CD14-positive monocyte (primary cell): Measurements from ENCODE around the gene AGAP1. TPM values are rescaled to one million over a fixed set of nuclear protein-coding genes. Genes with fewer than 3 reads are reported as not detected.

ENCODE experiments used
- DNase-seq, 3 donors: peaks; one replicate each; pipeline ENCODE4 v3.0.0-alpha.2; 2011 to 2022
- H2AFZ ChIP-seq: 2 replicates; pipeline ENCODE4 v1.6.0; 2012; ENCODE audit warnings: mild to moderate bottlenecking, low read depth, low read length, inconsistent platforms; ENCODE audit not compliant: insufficient read depth, poor library complexity, severe bottlenecking
- H3K27ac ChIP-seq, 2 donors: 1 replicate in 1 of 2; 2 replicates in 1 of 2; pipeline ENCODE4 v1.5.1; 2012 to 2013; ENCODE audit warnings: low read length in 2 of 2, control low read depth in 1 of 2, inconsistent platforms in 1 of 2, low read depth in 1 of 2, mild to moderate bottlenecking in 1 of 2
- H3K27me3 ChIP-seq, 2 donors: one replicate each; pipeline versions ENCODE4 v1.6.0 to v1.6.1; 2011 to 2013; ENCODE audit warnings: low read length in 2 of 2; ENCODE audit not compliant: control insufficient read depth in 2 of 2, insufficient read depth in 2 of 2
- H3K36me3 ChIP-seq, 2 donors: replicated peaks in 1 of 2; 1 replicate in 1 of 2; 2 replicates in 1 of 2; pipeline versions ENCODE4 v1.5.1 to v1.6.1; 2012 to 2013; ENCODE audit warnings: low read length in 2 of 2, control low read depth in 1 of 2, inconsistent platforms in 1 of 2, mild to moderate bottlenecking in 1 of 2; ENCODE audit not compliant: insufficient read depth in 2 of 2, control insufficient read depth in 1 of 2
- H3K4me1 ChIP-seq, 2 donors: 1 replicate in 1 of 2; 2 replicates in 1 of 2; pipeline versions ENCODE4 v1.5.1 to v1.6.1; 2012 to 2013; ENCODE audit warnings: low read length in 2 of 2, control low read depth in 1 of 2, inconsistent platforms in 1 of 2, mild to moderate bottlenecking in 1 of 2, moderate library complexity in 1 of 2; ENCODE audit not compliant: insufficient read depth in 2 of 2, control insufficient read depth in 1 of 2
- H3K4me2 ChIP-seq: replicated peaks from 2 replicates; pipeline ENCODE3; 2012; ENCODE audit warnings: low read length, moderate library complexity, mild to moderate bottlenecking; ENCODE audit not compliant: poor library complexity, severe bottlenecking; ENCODE audit errors: extremely low read depth
- H3K4me3 ChIP-seq, 3 experiments: fragments of 200-600 bp in 1 of 3; sonication (generic) in 1 of 3; replicated peaks in 1 of 3; 1 replicate in 2 of 3; 2 replicates in 1 of 3; pipeline ENCODE4 v1.5.1; 2011 to 2013; ENCODE audit warnings: low read length in 3 of 3, mild to moderate bottlenecking in 3 of 3, control low read depth in 2 of 3, low read depth in 2 of 3, inconsistent platforms in 1 of 3, moderate library complexity in 1 of 3
- H3K79me2 ChIP-seq: 2 replicates; pipeline ENCODE4 v1.6.0; 2012; ENCODE audit warnings: mild to moderate bottlenecking, control low read depth, inconsistent platforms, low read length, moderate library complexity; ENCODE audit not compliant: insufficient read depth
- H3K9ac ChIP-seq: 2 replicates; pipeline ENCODE4 v1.6.0; 2017; ENCODE audit warnings: low read length, mild to moderate bottlenecking; ENCODE audit not compliant: insufficient read depth, poor library complexity, severe bottlenecking
- H3K9me3 ChIP-seq, 2 donors: replicated peaks in 1 of 2; 1 replicate in 1 of 2; 2 replicates in 1 of 2; pipeline versions ENCODE4 v1.5.1 to v1.6.1; 2012 to 2013; ENCODE audit warnings: low read length in 2 of 2, control low read depth in 1 of 2; ENCODE audit not compliant: control insufficient read depth in 1 of 2, insufficient read depth in 1 of 2
- H4K20me1 ChIP-seq: 2 replicates; pipeline ENCODE4 v1.6.0; 2012; ENCODE audit warnings: mild to moderate bottlenecking, low read length, control low read depth, moderate library complexity; ENCODE audit not compliant: insufficient read depth
- H3K27ac Mint-ChIP-seq, 7 donors: one replicate each; pipeline ENCODE4 v1.8.0; 2020; ENCODE audit warnings: mild to moderate bottlenecking in 7 of 7, mixed read lengths in 7 of 7, moderate library complexity in 6 of 7, inconsistent platforms in 2 of 7
- H3K27me3 Mint-ChIP-seq, 3 donors: one replicate each; pipeline ENCODE4 v1.8.0; 2021 to 2022; ENCODE audit warnings: low read depth in 3 of 3, mild to moderate bottlenecking in 3 of 3, mixed read lengths in 3 of 3, moderate library complexity in 3 of 3, inconsistent platforms in 1 of 3
- H3K36me3 Mint-ChIP-seq, 2 donors: one replicate each; pipeline ENCODE4 v1.8.0; 2020; ENCODE audit warnings: mixed read lengths in 2 of 2, inconsistent platforms in 1 of 2, mild to moderate bottlenecking in 1 of 2
- H3K4me1 Mint-ChIP-seq: one replicate; pipeline ENCODE4 v1.8.0; 2020; ENCODE audit warnings: mild to moderate bottlenecking, mixed read lengths
- H3K4me3 Mint-ChIP-seq, 2 donors: one replicate each; pipeline ENCODE4 v1.8.0; 2020; ENCODE audit warnings: mild to moderate bottlenecking in 2 of 2, mixed read lengths in 2 of 2, moderate library complexity in 1 of 2
- H3K9me3 Mint-ChIP-seq, 7 donors: one replicate each; pipeline ENCODE4 v1.8.0; 2020 to 2022; ENCODE audit warnings: mixed read lengths in 7 of 7, mild to moderate bottlenecking in 6 of 7, moderate library complexity in 6 of 7, inconsistent platforms in 2 of 7
- CTCF ChIP-seq: fragments of 200-600 bp; IDR thresholded peaks from one replicate; pipeline ENCODE4 v1.8.0; 2022; ENCODE audit warnings: antibody characterized with exemption, mild to moderate bottlenecking
- WGBS: methylation state at CpG from one replicate; pipeline ENCODE4 v1.1.5; 2013; ENCODE audit warnings: missing lambda C conversion rate; ENCODE audit not compliant: insufficient coverage; 5-methylcytosine and 5-hydroxymethylcytosine counted together
- intact Hi-C, 2 donors: fragments of 100-400 bp; cut with micrococcal nuclease; formaldehyde crosslinking; loops; one replicate each; pipeline versions ENCODE4 v1.15.0 to v1.15.1; 2023
- polyA plus RNA-seq, 3 donors: library from polyadenylated mRNA; depleted of rRNA in 1 of 3; unstranded in 2 of 3; stranded (reverse) in 1 of 3; fragments of 300-500 nt in 2 of 3; fragments of >200 nt in 1 of 3; fragmentation: Illumina TruSeq in 2 of 3; gene quantifications; 1 replicate in 2 of 3; 2 replicates in 1 of 3; pipeline ENCODE4 v1.2.3, GENCODE V29; 2012 to 2021

AGAP1 gene
- polyA plus RNA-seq, 3 donors, result 0.12 TPM; not detected in 2

- H3K36me3 Mint-ChIP-seq, result no peaks in the 10 kb centered on the region
- Histone ChIP-seq H3K4me2 (no peak overlapping the region), H4K20me1 (no peaks in the 10 kb centered on the region), H3K36me3 (no peaks in the 10 kb centered on the region), H3K79me2 (no peaks in the 10 kb centered on the region), H3K27me3 (peaks cover 0 to 14% of the 10 kb centered on the region in 2 donors), H2AFZ (no peak overlapping the region), H3K27ac (no peak overlapping the region), H3K4me3 (no peak overlapping the region), H3K4me1 (no peaks in the 10 kb centered on the region), H3K9ac (no peak overlapping the region), H3K9me3 (peaks cover 6 to 16% of the 10 kb centered on the region in 2 donors)
- TF ChIP-seq CTCF, result no peak
- H3K27ac Mint-ChIP-seq, result no peak overlapping the region
- no peaks in the 10 kb centered on the region for H3K4me1 Mint-ChIP-seq
- WGBS, result 92% methylated on average over 4 of the region's 4 CpGs
- H3K9me3 Mint-ChIP-seq, result peaks cover 0 to 20% (median 10%) of the 10 kb centered on the region in 7 donors
- H3K27me3 Mint-ChIP-seq, result peaks cover 17 to 23% (median 19%) of the 10 kb centered on the region in 3 donors
- no peak for DNase-seq
- intact Hi-C loops, result no loop called here
- no peak overlapping the region for H3K4me3 Mint-ChIP-seq
Observed at GRCh38 chr2:235866373-235866772, 372.5 kb downstream of the AGAP1 start.

DNA sequence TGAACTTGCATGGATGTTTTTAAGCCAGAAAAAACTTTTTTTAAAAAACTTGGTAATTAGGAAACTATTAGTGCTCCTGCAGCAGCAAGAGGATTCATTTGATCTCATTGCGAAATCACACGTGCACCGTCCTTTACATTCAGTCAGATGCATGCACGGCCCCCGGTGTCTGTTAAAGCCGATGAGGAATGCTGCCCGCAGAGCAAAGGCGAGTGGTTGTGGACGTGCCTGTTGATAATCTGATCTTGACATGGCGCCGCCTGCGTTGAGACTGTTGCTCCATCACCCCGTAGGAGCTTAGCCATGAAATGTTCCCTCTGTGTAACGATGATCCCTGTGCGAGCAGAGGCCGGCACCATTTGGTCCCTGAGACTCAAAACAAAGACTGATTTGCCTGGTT is 374.4 kb downstream of the AGAP1 start:
- TF ChIP-seq CTCF, result no peak
- peaks cover 6 to 27% of the 10 kb centered on the region in 2 donors for H3K9me3 ChIP-seq
- no peak overlapping the region for H3K27ac Mint-ChIP-seq
- no peaks in the 10 kb centered on the region for H3K36me3 Mint-ChIP-seq
- H3K79me2 ChIP-seq, result no peaks in the 10 kb centered on the region
- peaks cover 2 to 33% (median 15%) of the 10 kb centered on the region in 7 donors for H3K9me3 Mint-ChIP-seq
- 94% methylated on average over 14 of the region's 16 CpGs for WGBS
- H3K4me3 ChIP-seq, result no peak overlapping the region
- intact Hi-C loops, result no loop called here
- peaks cover 0 to 14% of the 10 kb centered on the region in 2 donors for H3K27me3 ChIP-seq
- H3K9ac ChIP-seq, result no peak overlapping the region
- H2AFZ ChIP-seq, result no peak overlapping the region
- H4K20me1 ChIP-seq, result no peaks in the 10 kb centered on the region
- H3K4me3 Mint-ChIP-seq, result no peak overlapping the region
- H3K27ac ChIP-seq, result no peak overlapping the region
- no peaks in the 10 kb centered on the region for H3K4me1 Mint-ChIP-seq
- DNase-seq, result no peak
- H3K36me3 ChIP-seq, result no peaks in the 10 kb centered on the region
- no peaks in the 10 kb centered on the region for H3K4me1 ChIP-seq
- peaks cover 14 to 23% (median 16%) of the 10 kb centered on the region in 3 donors for H3K27me3 Mint-ChIP-seq
- H3K4me2 ChIP-seq, result no peak overlapping the region
